Psoas muscle (tissue), 8 donors: ENCODE measurements around the gene PRRT1. TPM values are rescaled to one million over a fixed set of nuclear protein-coding genes. Genes with fewer than 3 reads are reported as not detected.
"Not testable (repeated sequence)": the region's sequence is repeated elsewhere in the genome, so short reads cannot be mapped to it uniquely, and the experiment has no call there.

Experiments
- ATAC-seq, 4 donors: fragments of 200-7000 bp; cut with Tn5 transposase; one replicate each; pipeline ENCODE4 v1.9.1; 2020; ENCODE audit warnings: moderate library complexity in 3 of 4, mild to moderate bottlenecking in 2 of 4
- DNase-seq, 2 donors: peaks; one replicate each; pipeline ENCODE4 v3.0.0-alpha.2; 2020
- H3K27ac ChIP-seq: fragments of 200-600 bp; one replicate; pipeline ENCODE4 v1.8.0; 2022
- H3K27me3 ChIP-seq, 3 donors: fragments of 200-600 bp in 1 of 3; one replicate each; pipeline versions ENCODE4 v1.6.1 to v1.8.0; 2013 to 2022; ENCODE audit warnings: low read length in 2 of 3, mild to moderate bottlenecking in 2 of 3, moderate library complexity in 1 of 3; ENCODE audit not compliant: insufficient read depth in 3 of 3
- H3K36me3 ChIP-seq, 2 donors: fragments of 200-600 bp in 1 of 2; one replicate each; pipeline versions ENCODE4 v1.6.1 to v1.8.0; 2013 to 2022; ENCODE audit warnings: low read depth in 1 of 2, mild to moderate bottlenecking in 1 of 2, moderate library complexity in 1 of 2; ENCODE audit not compliant: insufficient read depth in 1 of 2
- H3K4me1 ChIP-seq: fragments of 200-600 bp; one replicate; pipeline ENCODE4 v1.8.0; 2022
- H3K4me3 ChIP-seq: fragments of 200-600 bp; one replicate; pipeline ENCODE4 v1.8.0; 2022; ENCODE audit warnings: mild to moderate bottlenecking
- H3K9me3 ChIP-seq: fragments of 200-600 bp; one replicate; pipeline ENCODE4 v1.8.0; 2022
- WGBS, 3 donors: extraction: QIAGEN DNeasy Blood & Tissue Kit; methylation state at CpG; one replicate each; pipeline versions ENCODE4 v1.1.6 to v1.1.7; 2013; 5-methylcytosine and 5-hydroxymethylcytosine counted together
- intact Hi-C, 2 donors: fragments of 100-400 bp; cut with DNase I; formaldehyde crosslinking; loops; one replicate each; pipeline versions ENCODE4 v1.11.0 to v1.14.2; 2022
- polyA plus RNA-seq, 3 donors: library from polyadenylated mRNA; stranded (reverse); fragments of 200-250 nt; gene quantifications; one replicate each; pipeline ENCODE4 v1.2.3, GENCODE V29; 2013
- total RNA-seq, 4 donors: library from RNA; stranded (reverse); fragmentation: NEBNext Ultra II Directional in 2 of 4; extraction: Animal tissue kit (Norgen Biotek cat#: 25700) in 2 of 4; gene quantifications; one replicate each; pipeline versions ENCODE4 v1.2.1 to v1.2.4, GENCODE V29; 2021 to 2023
- TF ChIP-seq, protein P1 (sequence below): fragments of 200-600 bp; IDR thresholded peaks from one replicate; pipeline ENCODE4 v1.8.0; 2022; ENCODE audit warnings: antibody characterized with exemption
- donor health status: healthy with polysubstance abuse.
- donor health status: DM: no; HTN: no; CAD: no; lungs with moderate emphysema.
- donor health status: Bipolar disorder and iron deficiency.
- donor health status: healthy.
- donor health status: DM: yes; HTN: yes; CAD: no.
- donor health status: DM: no; HTN: no; CAD: no.
- donor health status: DM: no; HTN: no; CAD: no.
- donor health status: DM: yes; HTN: yes; CAD: no.

PRRT1 gene
- total and polyA plus RNA-seq, 7 donors = 0.08 to 0.51 (median 0.22) TPM

DNA sequence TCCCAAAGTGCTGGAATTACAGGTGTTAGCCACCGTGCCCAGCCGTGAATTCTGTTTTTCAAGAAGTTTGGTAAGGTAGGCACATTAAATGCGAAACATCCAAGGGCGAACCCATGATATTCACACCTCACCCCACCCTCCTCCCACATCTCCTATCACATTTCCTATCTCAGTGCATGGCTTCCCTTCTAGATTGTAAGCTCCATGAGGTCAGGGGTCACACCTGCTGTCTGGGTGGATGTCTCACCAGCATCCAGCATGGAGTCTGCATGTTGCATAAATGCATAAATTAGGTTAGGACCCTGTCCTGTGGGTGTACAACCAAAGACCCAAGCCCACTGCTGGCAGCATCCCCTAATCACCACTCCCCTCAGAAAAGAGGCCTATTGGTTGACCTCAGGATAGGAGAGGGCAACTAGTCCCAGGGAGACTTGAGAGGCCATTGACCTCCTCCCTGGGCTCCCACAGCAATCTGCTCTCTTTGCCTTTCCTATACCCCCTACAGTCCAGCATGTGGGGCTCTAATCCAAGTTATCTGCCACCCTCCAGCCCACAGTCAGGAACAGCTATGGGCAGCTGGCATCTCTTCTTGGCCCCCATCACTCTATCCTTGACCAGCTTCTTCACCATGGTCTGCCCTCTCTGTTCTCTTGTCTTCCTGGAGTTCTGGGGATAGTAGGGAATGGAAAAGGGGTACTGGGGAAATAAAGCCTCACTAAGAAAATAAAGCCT lies 4.2 kb downstream of the PRRT1 start:
- intact Hi-C loops = no loop called here
- TF ChIP-seq, protein P1, sequence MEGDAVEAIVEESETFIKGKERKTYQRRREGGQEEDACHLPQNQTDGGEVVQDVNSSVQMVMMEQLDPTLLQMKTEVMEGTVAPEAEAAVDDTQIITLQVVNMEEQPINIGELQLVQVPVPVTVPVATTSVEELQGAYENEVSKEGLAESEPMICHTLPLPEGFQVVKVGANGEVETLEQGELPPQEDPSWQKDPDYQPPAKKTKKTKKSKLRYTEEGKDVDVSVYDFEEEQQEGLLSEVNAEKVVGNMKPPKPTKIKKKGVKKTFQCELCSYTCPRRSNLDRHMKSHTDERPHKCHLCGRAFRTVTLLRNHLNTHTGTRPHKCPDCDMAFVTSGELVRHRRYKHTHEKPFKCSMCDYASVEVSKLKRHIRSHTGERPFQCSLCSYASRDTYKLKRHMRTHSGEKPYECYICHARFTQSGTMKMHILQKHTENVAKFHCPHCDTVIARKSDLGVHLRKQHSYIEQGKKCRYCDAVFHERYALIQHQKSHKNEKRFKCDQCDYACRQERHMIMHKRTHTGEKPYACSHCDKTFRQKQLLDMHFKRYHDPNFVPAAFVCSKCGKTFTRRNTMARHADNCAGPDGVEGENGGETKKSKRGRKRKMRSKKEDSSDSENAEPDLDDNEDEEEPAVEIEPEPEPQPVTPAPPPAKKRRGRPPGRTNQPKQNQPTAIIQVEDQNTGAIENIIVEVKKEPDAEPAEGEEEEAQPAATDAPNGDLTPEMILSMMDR = no peak
- no peak for DNase-seq
- H3K4me1 ChIP-seq = peaks cover 4% of the 10 kb centered on the region
- no peaks in the 10 kb centered on the region for H3K36me3 ChIP-seq
- H3K4me3 ChIP-seq = no peak overlapping the region
- ATAC-seq = no peak
- peaks cover 0 to 38% (median 17%) of the 10 kb centered on the region in 3 donors for H3K27me3 ChIP-seq
- H3K27ac ChIP-seq = no peak overlapping the region
- H3K9me3 ChIP-seq = no peaks in the 10 kb centered on the region
- 86 to 100% (median 94%) methylated on average over 4 of the region's 4 CpGs for WGBS, 3 donors

DNA sequence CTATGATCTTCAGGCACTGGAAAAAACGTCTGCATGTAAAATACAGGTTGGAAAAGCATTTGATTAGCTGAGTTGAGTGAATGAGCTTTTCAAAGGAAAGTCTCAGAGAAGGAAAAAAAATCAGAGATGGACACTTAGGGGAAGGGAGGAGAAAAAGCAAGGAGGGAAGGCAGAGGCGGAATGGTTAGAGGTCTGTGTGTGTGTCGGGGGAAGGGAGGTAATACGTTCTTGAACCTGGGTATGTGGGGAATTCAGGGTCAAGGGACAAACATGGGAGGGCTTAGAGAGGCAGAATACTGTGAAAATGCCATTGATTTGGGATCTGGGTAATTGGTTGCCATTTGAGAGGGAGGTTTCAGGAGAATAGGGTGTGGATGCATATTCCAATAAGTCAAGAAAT lies 5.1 kb downstream of the PRRT1 start:
- ATAC-seq (no peak), DNase-seq (no peak)
- WGBS, 3 donors = 37 to 45% (median 41%) methylated on average over 4 of the region's 4 CpGs
- H3K36me3 ChIP-seq = no peaks in the 10 kb centered on the region
- TF ChIP-seq, protein P1 = no peak
- peaks cover 0 to 43% (median 13%) of the 10 kb centered on the region in 3 donors for H3K27me3 ChIP-seq
- no peak overlapping the region for H3K4me3 ChIP-seq
- intact Hi-C loops = no loop called here
- H3K4me1 ChIP-seq = no peaks in the 10 kb centered on the region
- H3K27ac ChIP-seq = no peak overlapping the region
- no peaks in the 10 kb centered on the region for H3K9me3 ChIP-seq

DNA sequence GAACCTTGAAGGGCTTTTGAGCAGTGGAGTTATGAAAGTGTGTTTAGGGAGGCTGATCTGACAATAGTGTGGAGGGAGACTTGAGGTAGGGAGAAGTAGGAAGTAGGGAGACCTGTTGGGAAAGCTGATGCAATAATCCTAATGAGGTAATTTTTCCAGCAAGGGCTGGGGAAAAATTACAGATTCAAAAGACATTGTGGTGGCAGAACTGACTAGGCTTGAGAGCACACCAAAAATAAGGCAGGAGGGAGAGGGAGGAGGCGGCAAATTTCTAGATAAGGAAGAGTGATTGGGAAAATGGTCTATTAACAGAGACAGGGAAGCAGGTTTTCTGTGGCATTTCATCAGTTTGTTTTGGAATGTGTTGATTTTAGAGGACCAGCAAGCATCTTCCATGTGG lies 5.5 kb downstream of the PRRT1 start:
- ATAC-seq = no peak
- no peak for DNase-seq
- TF ChIP-seq, protein P1 = no peak
- Histone ChIP-seq H3K36me3 (no peaks in the 10 kb centered on the region), H3K4me3 (no peak overlapping the region), H3K9me3 (no peaks in the 10 kb centered on the region), H3K27me3 (peaks cover 0 to 43% (median 11%) of the 10 kb centered on the region in 3 donors), H3K4me1 (no peaks in the 10 kb centered on the region), H3K27ac (no peak overlapping the region)
- intact Hi-C loops = no loop called here
- 90 to 100% (median 93%) methylated on average over 1 of the region's 1 CpG for WGBS, 3 donors

DNA sequence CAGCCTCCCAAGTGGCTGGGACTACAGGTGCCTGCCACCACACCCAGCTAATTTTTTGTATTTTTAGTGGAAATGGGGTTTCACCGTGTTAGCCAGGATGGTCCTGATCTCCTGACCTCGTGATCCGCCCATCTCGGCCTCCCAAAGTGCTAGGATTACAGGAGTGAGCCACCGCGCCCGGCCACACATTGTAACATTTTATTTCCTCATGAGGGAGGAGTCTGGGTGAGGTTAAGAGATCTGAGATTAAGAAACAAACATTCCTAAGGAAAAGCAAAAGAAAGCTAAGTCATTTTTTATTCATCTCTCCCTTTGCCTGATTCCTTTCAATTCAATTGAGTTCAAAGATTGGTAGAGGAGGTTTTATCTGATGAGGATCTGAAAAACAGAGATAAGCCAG lies 7.5 kb downstream of the PRRT1 start:
- intact Hi-C loops, H3K36me3 ChIP-seq, H3K27ac ChIP-seq, ATAC-seq, H3K9me3 ChIP-seq, DNase-seq, H3K4me3 ChIP-seq, H3K4me1 ChIP-seq: not testable (repeated sequence)
- H3K27me3 ChIP-seq = peaks cover 0 to 32% (median 12%) of the 10 kb centered on the region in 3 donors
- WGBS, 3 donors = 75 to 88% (median 82%) methylated on average over 7 of the region's 7 CpGs

DNA sequence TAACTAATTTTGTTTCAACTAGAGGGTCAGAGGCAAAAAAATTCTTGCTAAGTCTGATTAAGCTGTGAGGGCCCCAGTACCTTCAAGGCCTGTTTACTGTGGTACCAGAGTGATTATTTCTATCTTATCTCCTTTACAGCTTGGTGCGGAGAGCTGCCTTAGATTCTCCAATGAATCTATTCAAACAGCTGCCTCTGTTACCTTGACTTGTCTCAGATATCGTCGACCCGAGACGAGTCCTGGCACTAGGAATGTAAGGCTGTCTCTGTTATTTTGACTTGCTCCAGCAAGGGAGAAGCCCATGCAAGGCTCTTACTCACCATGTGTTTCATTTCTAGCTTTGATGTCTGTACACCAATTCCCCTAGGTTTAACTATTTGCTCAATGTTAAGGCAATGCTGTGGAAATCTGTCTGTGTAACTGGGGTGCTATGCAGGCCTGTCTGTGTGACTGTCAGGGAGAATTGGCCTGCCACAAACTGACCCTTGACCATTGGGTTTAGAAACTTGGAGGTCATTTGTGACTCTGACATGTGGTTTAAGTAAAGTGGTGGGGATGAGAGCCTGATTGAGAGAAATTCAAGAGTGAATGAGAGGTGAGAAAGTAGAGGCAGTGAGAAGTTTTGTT lies 11.2 kb downstream of the PRRT1 start:
- intact Hi-C loops = no loop called here
- 54 to 59% (median 58%) methylated on average over 5 of the region's 5 CpGs for WGBS, 3 donors
- Histone ChIP-seq H3K4me1 (no peaks in the 10 kb centered on the region), H3K27ac (no peak overlapping the region), H3K36me3 (no peaks in the 10 kb centered on the region), H3K9me3 (no peaks in the 10 kb centered on the region), H3K4me3 (no peak overlapping the region), H3K27me3 (peaks cover 0 to 5% (median 2%) of the 10 kb centered on the region in 3 donors)
- ATAC-seq (no peak), DNase-seq (no peak)
- TF ChIP-seq, protein P1 = no peak
